ENCODE results near the gene PSMA1.

The PSMA1 gene

DNA sequence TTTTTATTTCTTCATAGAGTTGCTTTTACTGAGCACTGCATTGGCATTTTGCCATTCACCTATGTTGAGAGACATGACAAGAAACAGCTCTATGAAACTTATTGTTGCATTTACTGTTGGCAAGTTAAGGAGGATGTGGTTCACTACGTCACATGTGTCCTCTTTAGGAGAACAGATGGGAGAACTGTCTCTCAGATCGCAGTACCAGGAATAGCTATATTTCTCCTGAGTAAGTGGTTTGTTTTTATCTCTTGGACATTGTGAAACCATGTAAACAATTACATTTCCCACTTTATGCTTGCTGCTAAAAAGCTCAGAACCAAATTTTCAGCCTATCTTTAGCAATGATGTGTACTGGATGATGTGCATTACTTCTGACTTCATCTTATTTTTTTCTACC, 34.8 kb upstream of the PSMA1 start:
- peaks cover 21% of the 10 kb centered on the region for H3K4me1 ChIP-seq (ENCODE audit: low read length)
- H3K27ac ChIP-seq (ENCODE audit: low read length): peak overlapping the region; percentile 65
- no peaks in the 10 kb centered on the region for H3K9me2 ChIP-seq (replicated peaks; ENCODE audit: insufficient read depth, low read length)
- H3K9ac ChIP-seq (ENCODE audit: low read length): peak overlapping the region; percentile 29; the same call in 1 of the 2 replicates
- no peak overlapping the region for H2AFZ ChIP-seq (ENCODE audit: low read length)
- H3F3A ChIP-seq (ENCODE audit: insufficient read depth, low read length): no peaks in the 10 kb centered on the region; the same call in 1 of the 2 replicates
- no peak overlapping the region for H3K4me3 ChIP-seq (ENCODE audit: low read length)
- peak overlapping the region; percentile 25 for H3K4me2 ChIP-seq (ENCODE audit: low read depth, low read length)
- H3K36me3 ChIP-seq (replicated peaks; ENCODE audit: insufficient read depth, low read length): no peaks in the 10 kb centered on the region
- H3K27me3 ChIP-seq (replicated peaks; ENCODE audit: insufficient read depth, low read length): no peaks in the 10 kb centered on the region
- peak; percentile 84 for DNase-seq
- no peaks in the 10 kb centered on the region for H3K9me3 ChIP-seq (replicated peaks; ENCODE audit: insufficient read depth, low read length)
- H3K79me2 ChIP-seq (ENCODE audit: low read length): no peaks in the 10 kb centered on the region
- TF ChIP-seq, protein P1, sequence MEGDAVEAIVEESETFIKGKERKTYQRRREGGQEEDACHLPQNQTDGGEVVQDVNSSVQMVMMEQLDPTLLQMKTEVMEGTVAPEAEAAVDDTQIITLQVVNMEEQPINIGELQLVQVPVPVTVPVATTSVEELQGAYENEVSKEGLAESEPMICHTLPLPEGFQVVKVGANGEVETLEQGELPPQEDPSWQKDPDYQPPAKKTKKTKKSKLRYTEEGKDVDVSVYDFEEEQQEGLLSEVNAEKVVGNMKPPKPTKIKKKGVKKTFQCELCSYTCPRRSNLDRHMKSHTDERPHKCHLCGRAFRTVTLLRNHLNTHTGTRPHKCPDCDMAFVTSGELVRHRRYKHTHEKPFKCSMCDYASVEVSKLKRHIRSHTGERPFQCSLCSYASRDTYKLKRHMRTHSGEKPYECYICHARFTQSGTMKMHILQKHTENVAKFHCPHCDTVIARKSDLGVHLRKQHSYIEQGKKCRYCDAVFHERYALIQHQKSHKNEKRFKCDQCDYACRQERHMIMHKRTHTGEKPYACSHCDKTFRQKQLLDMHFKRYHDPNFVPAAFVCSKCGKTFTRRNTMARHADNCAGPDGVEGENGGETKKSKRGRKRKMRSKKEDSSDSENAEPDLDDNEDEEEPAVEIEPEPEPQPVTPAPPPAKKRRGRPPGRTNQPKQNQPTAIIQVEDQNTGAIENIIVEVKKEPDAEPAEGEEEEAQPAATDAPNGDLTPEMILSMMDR (IDR thresholded peaks at IDR 0.05; ENCODE audit: low read length): no peak
- no peak for TF ChIP-seq EZH2 (optimal IDR thresholded peaks at IDR 0.05; ENCODE audit: low read depth, low read length)
- no peak for TF ChIP-seq EZH2phosphoT487 (IDR thresholded peaks at IDR 0.05; ENCODE audit: low read length)
- H4K20me1 ChIP-seq (ENCODE audit: insufficient read depth, low read length): no peaks in the 10 kb centered on the region

DNA sequence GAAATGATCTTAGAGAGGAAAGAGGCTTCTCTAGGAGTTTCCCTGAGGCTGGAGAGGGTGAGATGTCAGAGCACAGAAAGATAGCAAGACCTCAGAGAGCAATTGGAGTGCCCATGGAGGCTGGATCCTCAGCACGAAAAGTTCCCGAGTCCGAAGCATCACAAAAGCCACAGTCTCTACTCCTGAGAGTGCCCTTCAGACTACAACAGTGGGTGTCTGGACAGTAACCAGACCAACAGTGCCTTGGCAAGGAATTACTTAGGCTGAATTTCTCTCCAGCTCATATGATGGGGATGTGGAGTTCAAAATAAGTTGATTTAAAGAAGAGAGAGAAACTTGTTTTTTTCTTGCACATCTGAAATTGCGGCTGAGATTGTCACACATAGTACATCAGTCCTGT, 31.9 kb upstream of the PSMA1 start:
- Histone ChIP-seq H2AFZ (ENCODE audit: low read length) (no peak overlapping the region), H3K79me2 (ENCODE audit: low read length) (no peaks in the 10 kb centered on the region), H3K4me1 (ENCODE audit: low read length) (peaks cover 21% of the 10 kb centered on the region), H3K9me3 (replicated peaks; ENCODE audit: insufficient read depth, low read length) (no peaks in the 10 kb centered on the region), H3K9ac (ENCODE audit: low read length) (no peak overlapping the region), H3K27me3 (replicated peaks; ENCODE audit: insufficient read depth, low read length) (no peaks in the 10 kb centered on the region), H3K36me3 (replicated peaks; ENCODE audit: insufficient read depth, low read length) (no peaks in the 10 kb centered on the region), H3F3A (ENCODE audit: insufficient read depth, low read length) (no peaks in the 10 kb centered on the region; the same call in 1 of the 2 replicates), H3K4me3 (ENCODE audit: low read length) (no peak overlapping the region), H4K20me1 (ENCODE audit: insufficient read depth, low read length) (no peaks in the 10 kb centered on the region), H3K9me2 (replicated peaks; ENCODE audit: insufficient read depth, low read length) (no peaks in the 10 kb centered on the region), H3K27ac (ENCODE audit: low read length) (no peak overlapping the region), H3K4me2 (ENCODE audit: low read depth, low read length) (no peak overlapping the region)
- DNase-seq: no peak
- no peak for TF ChIP-seq EZH2phosphoT487 (IDR thresholded peaks at IDR 0.05; ENCODE audit: low read length)
- no peak for TF ChIP-seq EZH2 (optimal IDR thresholded peaks at IDR 0.05; ENCODE audit: low read depth, low read length)
- TF ChIP-seq, protein P1 (IDR thresholded peaks at IDR 0.05; ENCODE audit: low read length): no peak

DNA sequence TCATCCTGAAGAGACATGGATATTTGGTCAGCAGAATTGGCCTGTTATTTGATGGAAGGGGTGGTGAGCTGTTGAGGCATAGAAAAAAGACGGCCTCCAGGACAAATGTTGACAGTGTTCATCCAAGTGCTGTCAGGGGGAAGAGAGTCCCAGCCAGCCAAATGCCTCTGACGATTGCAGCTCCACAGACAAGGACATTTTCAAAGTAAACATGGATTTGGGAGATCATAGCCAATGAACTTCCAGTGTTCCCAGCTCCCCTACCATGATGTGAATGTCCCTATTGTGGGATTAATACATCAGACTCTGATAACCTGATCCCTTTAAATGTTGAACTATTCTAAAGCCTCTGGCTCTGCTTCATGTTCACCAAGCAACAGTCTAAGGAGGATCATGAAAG, 31.2 kb upstream of the PSMA1 start:
- H3K79me2 ChIP-seq (ENCODE audit: low read length): no peaks in the 10 kb centered on the region
- H3K4me3 ChIP-seq (ENCODE audit: low read length): no peak overlapping the region
- no peak overlapping the region for H3K27ac ChIP-seq (ENCODE audit: low read length)
- H2AFZ ChIP-seq (ENCODE audit: low read length): no peak overlapping the region
- no peaks in the 10 kb centered on the region; the same call in 1 of the 2 replicates for H3F3A ChIP-seq (ENCODE audit: insufficient read depth, low read length)
- no peak overlapping the region for H3K4me2 ChIP-seq (ENCODE audit: low read depth, low read length)
- H3K9ac ChIP-seq (ENCODE audit: low read length): no peak overlapping the region
- H3K36me3 ChIP-seq (replicated peaks; ENCODE audit: insufficient read depth, low read length): no peaks in the 10 kb centered on the region
- no peaks in the 10 kb centered on the region for H3K9me3 ChIP-seq (replicated peaks; ENCODE audit: insufficient read depth, low read length)
- H3K27me3 ChIP-seq (replicated peaks; ENCODE audit: insufficient read depth, low read length): no peaks in the 10 kb centered on the region
- H3K4me1 ChIP-seq (ENCODE audit: low read length): peaks cover 21% of the 10 kb centered on the region
- TF ChIP-seq EZH2phosphoT487 (IDR thresholded peaks at IDR 0.05; ENCODE audit: low read length) (no peak), EZH2 (optimal IDR thresholded peaks at IDR 0.05; ENCODE audit: low read depth, low read length) (no peak)
- TF ChIP-seq, protein P1 (IDR thresholded peaks at IDR 0.05; ENCODE audit: low read length): no peak
- no peaks in the 10 kb centered on the region for H4K20me1 ChIP-seq (ENCODE audit: insufficient read depth, low read length)
- no peaks in the 10 kb centered on the region for H3K9me2 ChIP-seq (replicated peaks; ENCODE audit: insufficient read depth, low read length)
- no peak for DNase-seq
